ENCODE measurements around the gene APOL3. TPM values are rescaled to one million over a fixed set of nuclear protein-coding genes. Genes with fewer than 3 reads are reported as not detected.
"Not testable (repeated sequence)": the region's sequence is repeated elsewhere in the genome, so short reads cannot be mapped to it uniquely, and the experiment has no call there.

The APOL3 gene
- total RNA-seq, 3 donors from 2014 or later (not counting 1 experiment from before 2014, with no cell fraction given), result 105 to 166 (median 111) TPM

- Histone ChIP-seq H3K36me3 (ENCODE audit: control insufficient read depth, insufficient read depth, low read length) (no peaks in the 10 kb centered on the region), H3K27ac (ENCODE audit: low read length) (no peak overlapping the region), H3K4me3 (ENCODE audit: low read length) (no peak overlapping the region), H3K9me3 (ENCODE audit: control insufficient read depth, insufficient read depth, low read length) (peaks cover 3% of the 10 kb centered on the region), H3K27me3 (ENCODE audit: control insufficient read depth, insufficient read depth, low read length) (no peaks in the 10 kb centered on the region), H3K4me1 (ENCODE audit: control insufficient read depth, insufficient read depth, low read length) (peaks cover 11% of the 10 kb centered on the region)
- no peak overlapping the region for H3K27ac Mint-ChIP-seq
- ATAC-seq (no peak), DNase-seq (no peak)
- H3K9me3 Mint-ChIP-seq, result peaks cover under 1% of the 10 kb centered on the region in 2 donors
- H3K4me3 Mint-ChIP-seq, result peak overlapping the region; percentile 17
- WGBS (ENCODE audit: insufficient coverage), result 83% methylated on average over 8 of the region's 8 CpGs
- H3K27me3 Mint-ChIP-seq (ENCODE audit: low read depth in 2 of 2), result peaks cover 3 to 7% of the 10 kb centered on the region in 2 donors
- H3K4me1 Mint-ChIP-seq, result peaks cover 0 to 8% of the 10 kb centered on the region in 2 donors
- intact Hi-C loops (cut with micrococcal nuclease), result no loop called here
- TF ChIP-seq CTCF (IDR thresholded peaks at IDR 0.05), result no peak
- peaks cover 9% of the 10 kb centered on the region for H3K36me3 Mint-ChIP-seq
Measured at GRCh38 chr22:36204001-36204631, 43.6 kb upstream of the APOL3 start.

- not testable (repeated sequence) for H3K36me3 Mint-ChIP-seq; H3K4me1 Mint-ChIP-seq; H3K27me3 Mint-ChIP-seq (ENCODE audit: low read depth in 2 of 2)
Measured at GRCh38 chr22:36203441-36203840, 42.9 kb upstream of the APOL3 start.

GRCh38 chr22:36202906-36203305 lies 42.4 kb upstream of the APOL3 start:
- WGBS (ENCODE audit: insufficient coverage), result 85% methylated on average over 8 of the region's 8 CpGs
- H3K36me3 Mint-ChIP-seq; H3K27ac ChIP-seq (ENCODE audit: low read length); H3K27me3 ChIP-seq (ENCODE audit: control insufficient read depth, insufficient read depth, low read length); H3K9me3 Mint-ChIP-seq; H3K27me3 Mint-ChIP-seq (ENCODE audit: low read depth in 2 of 2); H3K27ac Mint-ChIP-seq; H3K4me3 ChIP-seq (ENCODE audit: low read length); H3K36me3 ChIP-seq (ENCODE audit: control insufficient read depth, insufficient read depth, low read length); H3K4me3 Mint-ChIP-seq; ATAC-seq; intact Hi-C loops (cut with micrococcal nuclease); H3K9me3 ChIP-seq (ENCODE audit: control insufficient read depth, insufficient read depth, low read length); DNase-seq: not testable (repeated sequence)
- H3K4me1 Mint-ChIP-seq, result peaks cover 7 to 14% of the 10 kb centered on the region in 2 donors
- H3K4me1 ChIP-seq (ENCODE audit: control insufficient read depth, insufficient read depth, low read length), result peaks cover 21% of the 10 kb centered on the region

More at GRCh38 chr22:36203441-36203840, 42.9 kb upstream of the APOL3 start:
- H3K27ac Mint-ChIP-seq; intact Hi-C loops (cut with micrococcal nuclease); H3K4me3 ChIP-seq (ENCODE audit: low read length); H3K4me3 Mint-ChIP-seq; H3K27ac ChIP-seq (ENCODE audit: low read length); H3K36me3 ChIP-seq (ENCODE audit: control insufficient read depth, insufficient read depth, low read length); DNase-seq; H3K27me3 ChIP-seq (ENCODE audit: control insufficient read depth, insufficient read depth, low read length); H3K9me3 ChIP-seq (ENCODE audit: control insufficient read depth, insufficient read depth, low read length); H3K9me3 Mint-ChIP-seq; ATAC-seq: not testable (repeated sequence)
- WGBS (ENCODE audit: insufficient coverage), result 95% methylated on average over 6 of the region's 7 CpGs
- H3K4me1 ChIP-seq (ENCODE audit: control insufficient read depth, insufficient read depth, low read length), result peaks cover 16% of the 10 kb centered on the region

GRCh38 chr22:36201630-36202319 lies 41.2 kb upstream of the APOL3 start, which contains the start of gene APOL4:
Gene APOL4, minus strand, starts transcription at chr22:36201809. Its CDS starts 75 bp downstream, at chr22:36201734.
- no peak within 1 kb of the TSS for H3K27ac ChIP-seq (ENCODE audit: low read length)
- no peaks in the 10 kb centered on the region for H3K9me3 Mint-ChIP-seq
- no peak for DNase-seq
- no peak within 1 kb of the TSS for H3K4me3 Mint-ChIP-seq
- H3K4me1 ChIP-seq (ENCODE audit: control insufficient read depth, insufficient read depth, low read length), result peaks cover 32% of the 10 kb centered on the region
- TF ChIP-seq CTCF (IDR thresholded peaks at IDR 0.05), result no peak
- intact Hi-C loops (cut with micrococcal nuclease), result no loop called here
- 50% methylated on average over 13 of the region's 13 CpGs for WGBS (ENCODE audit: insufficient coverage)
- no peaks in the 10 kb centered on the region for H3K36me3 Mint-ChIP-seq
- ATAC-seq, result no peak
- H3K4me3 ChIP-seq (ENCODE audit: low read length), result no peak within 1 kb of the TSS
- no peaks in the 10 kb centered on the region for H3K9me3 ChIP-seq (ENCODE audit: control insufficient read depth, insufficient read depth, low read length)
- H3K4me1 Mint-ChIP-seq, result peaks cover 17 to 24% of the 10 kb centered on the region in 2 donors
- no peaks in the 10 kb centered on the region for H3K36me3 ChIP-seq (ENCODE audit: control insufficient read depth, insufficient read depth, low read length)
- no peaks in the 10 kb centered on the region for H3K27me3 ChIP-seq (ENCODE audit: control insufficient read depth, insufficient read depth, low read length)
- H3K27me3 Mint-ChIP-seq (ENCODE audit: low read depth in 2 of 2), result peaks cover 0 to 2% of the 10 kb centered on the region in 2 donors
- H3K27ac Mint-ChIP-seq, result no peak within 1 kb of the TSS

- H3K27me3 ChIP-seq (ENCODE audit: control insufficient read depth, insufficient read depth, low read length); H3K4me3 Mint-ChIP-seq; H3K36me3 Mint-ChIP-seq; DNase-seq; ATAC-seq; H3K4me3 ChIP-seq (ENCODE audit: low read length); H3K9me3 ChIP-seq (ENCODE audit: control insufficient read depth, insufficient read depth, low read length); H3K27ac ChIP-seq (ENCODE audit: low read length); H3K36me3 ChIP-seq (ENCODE audit: control insufficient read depth, insufficient read depth, low read length); intact Hi-C loops (cut with micrococcal nuclease); H3K27ac Mint-ChIP-seq; H3K27me3 Mint-ChIP-seq (ENCODE audit: low read depth in 2 of 2); H3K9me3 Mint-ChIP-seq: not testable (repeated sequence)
- H3K4me1 Mint-ChIP-seq, result peaks cover 22 to 24% of the 10 kb centered on the region in 2 donors
- peaks cover 35% of the 10 kb centered on the region for H3K4me1 ChIP-seq (ENCODE audit: control insufficient read depth, insufficient read depth, low read length)
- WGBS (ENCODE audit: insufficient coverage), result 100% methylated on average over 1 of the region's 5 CpGs
Measured at GRCh38 chr22:36201025-36201424, 40.5 kb upstream of the APOL3 start.
